ENCODE results near the gene SMLR1.

GRCh38 chr6:130781557-130781956, 45.6 kb upstream of the SMLR1 start:
- no peak for TF ChIP-seq EZH2 (IDR thresholded peaks at IDR 0.05)
- TF ChIP-seq POLR2AphosphoS5 (IDR thresholded peaks at IDR 0.05; ENCODE audit: borderline replicate concordance, low read depth, low read length) = no peak

Measured in SK-N-MC (cell line).